OCI-LY7 (cell line): Measurements from ENCODE around the gene INTS14.

Experiments
- CTCF ChIP-seq: fragments of 200-600 bp; sonication (generic); conservative IDR thresholded peaks from 2 replicates; pipeline ENCODE4 v1.5.1; 2014; ENCODE audit warnings: mild to moderate bottlenecking, antibody characterized with exemption, low read length, moderate library complexity, mixed read lengths
- EZH2phosphoT487 ChIP-seq: fragments of 200-600 bp; sonication (generic); IDR thresholded peaks from 2 replicates; pipeline ENCODE4 v1.6.1; 2018; ENCODE audit warnings: low read depth, borderline replicate concordance, mild to moderate bottlenecking, mixed run types, antibody characterized with exemption, low read length, moderate library complexity, mixed read lengths

DNA sequence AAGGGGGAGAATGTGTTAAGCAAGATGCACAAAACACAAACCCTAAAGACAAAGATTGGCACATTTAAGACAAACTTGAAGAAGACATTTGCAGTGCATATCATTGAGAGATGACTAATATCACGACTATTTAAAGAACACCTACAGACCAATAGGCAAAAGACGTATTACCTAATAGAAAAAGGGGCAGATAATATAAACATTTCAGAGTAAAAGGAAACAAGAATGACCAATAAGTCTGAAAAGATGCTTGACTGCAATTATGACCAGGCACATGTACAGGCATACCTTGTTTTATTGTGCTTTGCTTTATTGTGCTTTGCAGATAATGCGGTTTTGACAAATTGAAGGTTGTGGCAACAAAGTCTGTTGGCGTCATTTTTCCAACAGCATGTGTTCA, 75.7 kb downstream of the INTS14 start:
- TF ChIP-seq CTCF (no peak), EZH2phosphoT487 (no peak)
